ENCODE results near the gene STEEP1.

Gene STEEP1

DNA sequence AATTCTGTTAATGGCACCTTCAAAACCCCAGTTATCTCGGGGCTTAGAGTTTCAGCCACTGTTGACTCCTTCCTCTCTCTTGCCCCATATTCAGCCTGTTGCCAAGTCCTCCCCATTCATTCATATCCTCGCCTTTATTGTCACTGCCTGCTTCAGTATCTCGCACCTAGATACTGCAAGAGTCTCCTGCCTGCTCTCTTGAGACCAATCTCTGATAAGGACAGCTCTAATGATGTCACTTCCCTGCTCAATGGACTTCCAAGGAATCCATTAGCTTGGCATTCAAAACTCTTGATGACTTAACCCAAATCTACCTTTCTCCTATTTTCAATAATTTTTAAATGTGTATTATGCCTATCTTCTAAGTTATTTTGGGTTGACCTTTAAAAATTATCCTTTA is 8.0 kb upstream of the STEEP1 start:
- no peak for TF ChIP-seq CTCF (conservative IDR thresholded peaks at IDR 0.05; ENCODE audit: low read depth, low read length)
- DNase-seq (ENCODE audit: low read depth), result no peak
- peak overlapping the region; percentile 74 for H3K4me3 ChIP-seq (ENCODE audit: low read length)

DNA sequence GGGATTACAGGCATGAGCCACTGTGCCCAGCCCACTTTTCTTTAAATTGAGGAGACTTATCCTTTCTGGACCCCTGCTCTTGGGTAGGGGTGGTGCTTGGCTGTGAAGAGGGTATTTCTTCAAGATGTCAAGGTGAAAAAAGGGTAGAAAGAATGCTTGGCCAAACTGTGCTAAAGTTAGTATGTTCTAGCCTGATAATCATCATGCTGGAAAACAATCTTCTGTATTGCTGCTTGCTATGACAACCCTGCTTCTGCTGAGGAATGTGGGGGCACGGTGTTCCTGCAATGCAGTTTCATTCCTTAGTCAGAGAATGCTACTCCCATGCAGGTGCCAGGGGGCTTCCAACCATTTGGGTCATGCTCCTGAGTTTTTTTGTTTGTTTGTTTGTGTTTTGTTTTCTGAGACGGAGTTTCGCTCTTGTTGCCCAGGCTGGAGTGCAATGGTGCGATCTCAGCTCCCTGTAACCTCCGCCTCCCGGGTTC is 5.2 kb upstream of the STEEP1 start:
- DNase-seq (ENCODE audit: low read depth), result no peak
- no peak overlapping the region for H3K4me3 ChIP-seq (ENCODE audit: low read length)
- TF ChIP-seq CTCF (conservative IDR thresholded peaks at IDR 0.05; ENCODE audit: low read depth, low read length), result no peak

DNA sequence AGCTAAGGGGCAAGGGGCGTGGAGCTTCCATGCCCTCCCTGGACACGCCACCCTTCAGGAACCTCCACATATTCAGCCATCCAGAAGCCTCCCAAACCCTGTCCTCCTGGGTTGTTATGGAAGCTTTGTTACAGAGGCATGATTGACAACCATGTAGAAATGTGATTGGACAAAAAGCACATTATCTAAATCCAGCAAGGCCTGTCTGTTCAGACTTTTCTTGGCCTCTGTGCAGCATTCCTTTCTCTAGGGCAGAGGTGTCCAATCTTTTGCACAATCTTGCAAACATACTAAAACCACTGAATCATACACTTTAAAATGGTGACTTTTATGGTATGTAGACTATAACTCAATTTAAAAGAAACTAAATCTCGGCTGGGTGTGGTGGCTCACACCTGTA is 12.7 kb downstream of the STEEP1 start:
- no peak for TF ChIP-seq CTCF (conservative IDR thresholded peaks at IDR 0.05; ENCODE audit: low read depth, low read length)
- no peak overlapping the region for H3K4me3 ChIP-seq (ENCODE audit: low read length)
- DNase-seq (ENCODE audit: low read depth), result no peak

- no peak overlapping the region for H3K4me3 ChIP-seq (ENCODE audit: low read length)
- DNase-seq (ENCODE audit: low read depth), result peak; percentile 50
- no peak for TF ChIP-seq CTCF (conservative IDR thresholded peaks at IDR 0.05; ENCODE audit: low read depth, low read length)
Measured at GRCh38 chrX:119549327-119550016, 15.7 kb downstream of the STEEP1 start.

DNA sequence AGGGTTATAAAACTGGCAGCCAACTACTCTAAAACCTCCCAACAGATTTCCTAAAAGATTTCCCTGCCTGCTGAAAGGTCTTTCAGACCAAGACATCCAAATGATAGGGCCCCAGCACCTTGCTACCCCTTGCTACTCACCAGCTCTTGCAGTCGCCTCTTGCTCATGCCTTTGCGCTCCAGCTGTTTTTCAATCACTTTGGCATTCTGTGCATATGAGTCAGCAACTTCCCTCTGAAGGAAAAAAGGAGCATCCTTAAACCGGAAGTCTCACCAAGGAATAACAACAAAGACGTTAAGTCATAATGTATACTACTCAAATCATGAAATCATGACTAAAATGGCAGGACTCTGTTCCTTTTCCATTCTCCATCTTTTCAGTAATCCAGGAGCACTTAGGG is 24.0 kb downstream of the STEEP1 start:
- H3K4me3 ChIP-seq (ENCODE audit: low read length), result no peak overlapping the region
- TF ChIP-seq CTCF (conservative IDR thresholded peaks at IDR 0.05; ENCODE audit: low read depth, low read length), result no peak
- no peak for DNase-seq (ENCODE audit: low read depth)

DNA sequence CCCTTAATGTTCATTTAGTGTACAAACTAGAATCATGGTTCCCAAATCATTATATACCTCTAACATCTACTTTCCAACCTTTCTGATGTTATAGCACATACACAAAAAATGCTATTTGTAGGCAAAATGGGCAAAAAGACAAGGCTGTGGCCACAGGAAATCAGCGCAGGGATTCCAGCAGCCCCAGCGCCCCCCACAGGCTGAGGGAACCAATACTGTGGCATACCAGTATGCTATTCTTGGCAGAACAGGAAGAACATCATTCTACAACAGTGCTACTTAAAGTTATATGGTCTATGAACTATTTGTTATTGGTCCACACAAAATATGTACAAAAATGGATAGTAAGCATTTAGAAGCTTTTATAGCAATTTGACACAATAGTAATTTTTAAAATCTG is 25.3 kb downstream of the STEEP1 start:
- DNase-seq (ENCODE audit: low read depth), result no peak
- peak; percentile 11 for TF ChIP-seq CTCF (conservative IDR thresholded peaks at IDR 0.05; ENCODE audit: low read depth, low read length)
- H3K4me3 ChIP-seq (ENCODE audit: low read length), result no peak overlapping the region

- H3K4me3 ChIP-seq (ENCODE audit: low read length), result no peak overlapping the region
- TF ChIP-seq CTCF (conservative IDR thresholded peaks at IDR 0.05; ENCODE audit: low read depth, low read length), result no peak
- DNase-seq (ENCODE audit: low read depth), result no peak
Measured at GRCh38 chrX:119537487-119537886, 27.7 kb downstream of the STEEP1 start.

Data from retinal pigment epithelial cell (primary cell).